Measurements from ENCODE around the gene DGKK.

DNA sequence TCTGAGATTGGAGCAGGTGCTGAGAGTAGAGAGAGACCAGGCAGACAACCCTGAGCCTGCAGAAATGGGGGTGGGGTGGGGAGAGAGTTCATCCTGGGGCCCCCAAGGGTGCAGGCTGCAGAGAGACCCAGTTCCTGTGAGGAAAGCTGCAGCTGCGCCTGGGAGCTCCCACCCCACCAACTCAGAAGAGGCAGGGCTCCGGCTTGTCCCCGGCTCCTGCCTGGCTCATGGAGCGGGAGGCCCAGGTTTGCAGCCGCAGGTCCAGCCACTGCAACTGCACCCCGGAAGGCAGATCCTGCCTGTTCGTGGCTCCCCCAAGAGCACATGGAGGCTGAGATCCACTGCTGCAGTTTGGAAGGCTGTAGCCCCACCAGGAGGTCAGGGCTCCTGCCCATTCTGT is 44.2 kb upstream of the DGKK start:
- TF ChIP-seq CTCF (IDR thresholded peaks at IDR 0.05) (no peak), POLR2A (IDR thresholded peaks at IDR 0.05) (no peak)

Measured in heart left ventricle (tissue), 13 donors.